NT2/D1 (cell line): ENCODE measurements around the gene APOBEC3A.

Experiments
- YY1 ChIP-seq: IDR thresholded peaks from 2 replicates; pipeline ENCODE4 v1.6.1; 2011; ENCODE audit not compliant: insufficient read length, insufficient read depth
- ZNF274 ChIP-seq: IDR thresholded peaks from 2 replicates; pipeline ENCODE4 v1.6.1; 2011; ENCODE audit warnings: mild to moderate bottlenecking, low read depth, low read length

DNA sequence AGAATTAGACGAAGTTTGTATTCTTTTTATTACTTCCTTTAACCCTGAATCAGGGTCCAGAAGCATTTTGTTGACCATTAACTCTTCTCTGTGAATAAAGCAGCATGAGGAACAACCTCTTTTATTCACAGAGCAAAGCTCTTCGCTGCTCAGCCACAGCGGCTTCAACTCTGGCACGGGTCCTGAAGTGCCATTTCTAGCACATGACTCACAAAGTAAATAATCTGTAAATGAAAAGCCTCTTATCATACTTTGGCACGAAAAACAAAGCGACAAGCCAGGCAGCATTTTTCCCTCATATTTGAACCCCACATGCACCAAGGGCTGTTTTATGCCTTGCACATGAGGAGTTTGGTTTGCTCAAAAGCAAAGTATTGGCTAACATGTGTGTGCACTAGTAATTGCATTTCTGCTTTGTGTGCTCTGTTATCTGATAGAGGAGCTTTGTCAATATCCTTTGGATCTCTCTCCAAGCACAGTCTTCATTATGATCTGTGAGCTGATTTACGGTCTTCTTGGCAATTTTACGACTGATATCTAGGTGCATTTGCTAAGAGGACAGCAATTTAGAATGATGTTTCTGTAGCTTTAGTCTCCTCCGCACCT is 33.0 kb upstream of the APOBEC3A start:
- no peak for TF ChIP-seq YY1
- TF ChIP-seq ZNF274, result no peak
